ENCODE results near the gene GREB1. TPM values are rescaled to one million over a fixed set of nuclear protein-coding genes. Genes with fewer than 3 reads are reported as not detected.

GREB1 gene
- total RNA-seq, 1 donor from 2014 or later, result 26.6 TPM

- H3K4me3 Mint-ChIP-seq, result no peak overlapping the region
- no peak overlapping the region for H3K27ac Mint-ChIP-seq
- no peak for DNase-seq (ENCODE audit: low spot score in 2 of 2, unreplicated experiment in 2 of 2)
- H3K27me3 Mint-ChIP-seq (ENCODE audit: low read depth), result peaks cover 72% of the 10 kb centered on the region
- no peaks in the 10 kb centered on the region for H3K9me3 Mint-ChIP-seq
- no peak for TF ChIP-seq CTCF (IDR thresholded peaks at IDR 0.05; ENCODE audit: unreplicated experiment)
- no peaks in the 10 kb centered on the region for H3K36me3 Mint-ChIP-seq
- H3K4me1 Mint-ChIP-seq, result peaks cover 16% of the 10 kb centered on the region
These were observed 143.6 kb downstream of the GREB1 start for GRCh38 chr2:11677136-11678055.

- H3K4me3 Mint-ChIP-seq, result no peak overlapping the region
- no peaks in the 10 kb centered on the region for H3K36me3 Mint-ChIP-seq
- peaks cover 75% of the 10 kb centered on the region for H3K27me3 Mint-ChIP-seq (ENCODE audit: low read depth)
- no peak for TF ChIP-seq CTCF (IDR thresholded peaks at IDR 0.05; ENCODE audit: unreplicated experiment)
- H3K27ac Mint-ChIP-seq, result no peak overlapping the region
- H3K9me3 Mint-ChIP-seq, result no peaks in the 10 kb centered on the region
- peaks cover 16% of the 10 kb centered on the region for H3K4me1 Mint-ChIP-seq
- no peak for DNase-seq (ENCODE audit: low spot score in 2 of 2, unreplicated experiment in 2 of 2)
These were observed 144.6 kb downstream of the GREB1 start for GRCh38 chr2:11678306-11678960.

- no peak for TF ChIP-seq CTCF (IDR thresholded peaks at IDR 0.05; ENCODE audit: unreplicated experiment)
- no peak for DNase-seq (ENCODE audit: low spot score in 2 of 2, unreplicated experiment in 2 of 2)
- no peak overlapping the region for H3K4me3 Mint-ChIP-seq
- H3K27ac Mint-ChIP-seq, result no peak overlapping the region
- peaks cover 16% of the 10 kb centered on the region for H3K4me1 Mint-ChIP-seq
- H3K9me3 Mint-ChIP-seq, result no peaks in the 10 kb centered on the region
- no peaks in the 10 kb centered on the region for H3K36me3 Mint-ChIP-seq
- H3K27me3 Mint-ChIP-seq (ENCODE audit: low read depth), result peaks cover 77% of the 10 kb centered on the region
These were observed 145.2 kb downstream of the GREB1 start for GRCh38 chr2:11679016-11679415.

GRCh38 chr2:11679486-11680181 is 145.8 kb downstream of the GREB1 start:
- no peaks in the 10 kb centered on the region for H3K9me3 Mint-ChIP-seq
- H3K4me3 Mint-ChIP-seq, result no peak overlapping the region
- H3K27me3 Mint-ChIP-seq (ENCODE audit: low read depth), result peaks cover 76% of the 10 kb centered on the region
- peaks cover 16% of the 10 kb centered on the region for H3K4me1 Mint-ChIP-seq
- H3K36me3 Mint-ChIP-seq, result no peaks in the 10 kb centered on the region
- no peak overlapping the region for H3K27ac Mint-ChIP-seq
- DNase-seq (ENCODE audit: low spot score in 2 of 2, unreplicated experiment in 2 of 2), result no peak
- no peak for TF ChIP-seq CTCF (IDR thresholded peaks at IDR 0.05; ENCODE audit: unreplicated experiment)

- DNase-seq (ENCODE audit: low spot score in 2 of 2, unreplicated experiment in 2 of 2), result no peak
- peaks cover 76% of the 10 kb centered on the region for H3K27me3 Mint-ChIP-seq (ENCODE audit: low read depth)
- peaks cover 16% of the 10 kb centered on the region for H3K4me1 Mint-ChIP-seq
- no peak overlapping the region for H3K27ac Mint-ChIP-seq
- TF ChIP-seq CTCF (IDR thresholded peaks at IDR 0.05; ENCODE audit: unreplicated experiment), result no peak
- no peaks in the 10 kb centered on the region for H3K9me3 Mint-ChIP-seq
- H3K36me3 Mint-ChIP-seq, result no peaks in the 10 kb centered on the region
- H3K4me3 Mint-ChIP-seq, result no peak overlapping the region
These were observed 146.5 kb downstream of the GREB1 start for GRCh38 chr2:11680182-11680900.

All from mesothelial cell of epicardium (in vitro differentiated cells).